SU-DHL-6 (cell line): ENCODE results near the gene GPR162.

ENCODE experiments used
- H2AFZ ChIP-seq: fragments of 200-600 bp; sonication (generic); 2 replicates; pipeline ENCODE4 v1.6.1; 2014; ENCODE audit warnings: low read depth, mild to moderate bottlenecking, moderate library complexity, mixed read lengths, antibody characterized with exemption, low read length; ENCODE audit not compliant: severe bottlenecking
- H3F3A ChIP-seq: fragments of 200-600 bp; shearing (Covaris generic); 2 replicates; pipeline ENCODE4 v1.6.0; 2016; ENCODE audit warnings: antibody characterized with exemption, mild to moderate bottlenecking; ENCODE audit not compliant: insufficient read depth
- H3K27ac ChIP-seq: fragments of 200-600 bp; sonication (generic); 2 replicates; pipeline ENCODE4 v1.5.1; 2016; ENCODE audit warnings: low read depth, mild to moderate bottlenecking, low read length, moderate library complexity, mixed read lengths
- H3K27me3 ChIP-seq: fragments of 200-600 bp; sonication (generic), shearing (Covaris generic); 2 replicates; pipeline ENCODE4 v1.6.0; 2014; ENCODE audit warnings: mild to moderate bottlenecking, low read length
- H3K36me3 ChIP-seq: fragments of 200-600 bp; sonication (generic); 2 replicates; pipeline ENCODE4 v1.6.1; 2014; ENCODE audit warnings: mild to moderate bottlenecking, low read length, mixed read lengths
- H3K4me2 ChIP-seq: fragments of 300-600, 200-600 bp; shearing (Covaris generic), sonication (generic); 2 replicates; pipeline ENCODE4 v1.6.0; 2014; ENCODE audit warnings: low read length, low read depth, mild to moderate bottlenecking; ENCODE audit not compliant: poor library complexity, severe bottlenecking
- H3K4me3 ChIP-seq: fragments of 200-600 bp; sonication (generic); 2 replicates; pipeline ENCODE4 v1.5.1; 2014; ENCODE audit warnings: antibody characterized with exemption, low read length, mild to moderate bottlenecking, mixed read lengths; ENCODE audit not compliant: insufficient read depth, poor library complexity, severe bottlenecking
- H3K79me2 ChIP-seq: fragments of 200-600 bp; sonication (generic); 2 replicates; pipeline ENCODE4 v1.6.1; 2014; ENCODE audit warnings: mild to moderate bottlenecking, low read length, moderate library complexity; ENCODE audit not compliant: insufficient read depth
- H3K9ac ChIP-seq: fragments of 200-600 bp; sonication (generic); 2 replicates; pipeline ENCODE4 v1.7.0; 2014; ENCODE audit warnings: mild to moderate bottlenecking, low read length
- H3K9me2 ChIP-seq: fragments of 200-600 bp; sonication (generic); replicated peaks from 2 replicates; pipeline ENCODE4 v1.6.1; 2014; ENCODE audit warnings: low read length; ENCODE audit not compliant: insufficient read depth
- H3K9me3 ChIP-seq: fragments of 200-600 bp; sonication (generic); 2 replicates; pipeline ENCODE4 v1.6.1; 2014; ENCODE audit warnings: low read length, mixed read lengths; ENCODE audit not compliant: insufficient read depth
- H4K20me1 ChIP-seq: fragments of 200-600 bp; sonication (generic); 2 replicates; pipeline ENCODE4 v1.6.1; 2014; ENCODE audit warnings: low read depth, mild to moderate bottlenecking, antibody characterized with exemption, low read length, moderate library complexity, mixed read lengths
- CTCF ChIP-seq: fragments of 200-600 bp; sonication (generic); IDR thresholded peaks from one replicate; pipeline ENCODE4 v1.5.1; 2017; ENCODE audit warnings: antibody characterized with exemption, mild to moderate bottlenecking, low read length, moderate library complexity; ENCODE audit not compliant: insufficient read depth, poor library complexity, severe bottlenecking
- EZH2phosphoT487 ChIP-seq: fragments of 200-600 bp; sonication (generic), shearing (Covaris generic); conservative IDR thresholded peaks from 2 replicates; pipeline ENCODE4 v1.6.1; 2018; ENCODE audit warnings: mild to moderate bottlenecking, antibody characterized with exemption, low read length, moderate library complexity, mixed read lengths

Gene GPR162

GRCh38 chr12:6843118-6843902, 21.7 kb downstream of the GPR162 start:
- H4K20me1 ChIP-seq: no peaks in the 10 kb centered on the region
- no peak for TF ChIP-seq EZH2phosphoT487
- no peak for TF ChIP-seq CTCF
- H3K27me3 ChIP-seq: no peaks in the 10 kb centered on the region
- no peak overlapping the region for H3K9ac ChIP-seq
- H3K9me3 ChIP-seq: no peaks in the 10 kb centered on the region
- H3K79me2 ChIP-seq: no peaks in the 10 kb centered on the region
- H3F3A ChIP-seq: peaks cover 4% of the 10 kb centered on the region; the same call in 1 of the 2 replicates
- H3K4me2 ChIP-seq: no peak overlapping the region
- H3K36me3 ChIP-seq: no peaks in the 10 kb centered on the region
- H3K9me2 ChIP-seq: no peaks in the 10 kb centered on the region
- H3K27ac ChIP-seq: no peak overlapping the region
- no peak overlapping the region for H3K4me3 ChIP-seq
- H2AFZ ChIP-seq: no peak overlapping the region

GRCh38 chr12:6845395-6845794, 23.8 kb downstream of the GPR162 start:
- Histone ChIP-seq H3K9ac (no peak overlapping the region), H3K27me3 (no peaks in the 10 kb centered on the region), H3K4me3 (no peak overlapping the region), H3K4me2 (no peak overlapping the region), H3K9me2 (no peaks in the 10 kb centered on the region), H3K36me3 (no peaks in the 10 kb centered on the region), H4K20me1 (no peaks in the 10 kb centered on the region), H3K9me3 (no peaks in the 10 kb centered on the region), H2AFZ (no peak overlapping the region), H3F3A (peaks cover 4% of the 10 kb centered on the region; the same call in 1 of the 2 replicates), H3K79me2 (peaks cover 10% of the 10 kb centered on the region), H3K27ac (no peak overlapping the region)
- TF ChIP-seq EZH2phosphoT487 (no peak), CTCF (no peak)

DNA sequence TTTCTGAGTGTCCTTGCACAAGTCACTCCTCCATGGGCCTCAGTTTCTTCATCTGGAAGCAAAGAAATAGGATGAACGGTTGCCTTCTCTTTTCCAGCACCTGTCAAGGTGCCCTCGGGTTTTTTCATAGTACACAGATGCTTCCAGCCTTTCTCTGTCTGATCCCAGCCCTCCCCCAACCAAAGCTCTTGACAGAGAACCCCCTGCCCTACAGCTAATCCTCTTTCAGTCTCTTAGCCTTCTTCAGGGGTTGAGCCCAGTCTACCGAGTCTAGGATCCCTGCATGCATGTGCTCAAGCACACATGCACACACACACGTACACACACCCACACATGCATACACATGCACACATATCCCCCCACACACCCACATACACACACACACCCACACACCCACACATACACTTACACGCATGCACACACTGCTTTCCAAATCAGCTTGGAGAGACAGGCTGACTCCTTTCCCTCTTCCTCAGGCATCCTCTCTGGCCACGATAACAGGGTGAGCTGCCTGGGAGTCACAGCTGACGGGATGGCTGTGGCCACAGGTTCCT, 24.8 kb downstream of the GPR162 start:
- Histone ChIP-seq H4K20me1 (no peaks in the 10 kb centered on the region), H2AFZ (no peak overlapping the region), H3K4me2 (no peak overlapping the region), H3K4me3 (no peak overlapping the region), H3K9ac (no peak overlapping the region), H3K27ac (no peak overlapping the region), H3K9me3 (no peaks in the 10 kb centered on the region), H3K36me3 (no peaks in the 10 kb centered on the region), H3K79me2 (peaks cover 17% of the 10 kb centered on the region), H3K27me3 (no peaks in the 10 kb centered on the region), H3F3A (peaks cover 6% of the 10 kb centered on the region; the same call in 1 of the 2 replicates), H3K9me2 (no peaks in the 10 kb centered on the region)
- TF ChIP-seq CTCF (no peak), EZH2phosphoT487 (no peak)
